OCI-LY1 (cell line): Measurements from ENCODE around the gene ANKRD35.
"Not testable (repeated sequence)": the region's sequence is repeated elsewhere in the genome, so short reads cannot be mapped to it uniquely, and the experiment has no call there.

Experiments
- H2AFZ ChIP-seq: fragments of 200-600 bp; sonication (generic), shearing (Covaris generic); 2 replicates; pipeline ENCODE4 v1.6.0; 2014; ENCODE audit warnings: antibody characterized with exemption, mild to moderate bottlenecking, low read length
- H3F3A ChIP-seq: fragments of 200-600 bp; sonication (generic), shearing (Covaris generic); 2 replicates; pipeline ENCODE4 v1.6.0; 2014; ENCODE audit warnings: mild to moderate bottlenecking, antibody characterized with exemption, low read length, moderate library complexity; ENCODE audit not compliant: insufficient read depth
- H3K27ac ChIP-seq: fragments of 200-600 bp; sonication (generic); 2 replicates; pipeline ENCODE4 v1.5.1; 2014; ENCODE audit warnings: low read length, mixed run types, mild to moderate bottlenecking, low read depth; ENCODE audit not compliant: poor library complexity, severe bottlenecking
- H3K27me3 ChIP-seq: fragments of 200-600 bp; sonication (generic); 2 replicates; pipeline ENCODE4 v1.6.0; 2014; ENCODE audit warnings: antibody characterized with exemption, mild to moderate bottlenecking, low read length, moderate library complexity; ENCODE audit not compliant: insufficient read depth
- H3K36me3 ChIP-seq: fragments of 200-600 bp; sonication (generic); 2 replicates; pipeline ENCODE4 v1.6.1; 2014; ENCODE audit warnings: mild to moderate bottlenecking, antibody characterized with exemption, low read length, moderate library complexity, mixed read lengths; ENCODE audit not compliant: insufficient read depth
- H3K4me1 ChIP-seq: fragments of 200-600 bp; sonication (generic); 2 replicates; pipeline ENCODE4 v1.5.1; 2014; ENCODE audit warnings: mild to moderate bottlenecking, low read length, moderate library complexity; ENCODE audit not compliant: insufficient read depth, severe bottlenecking
- H3K4me2 ChIP-seq: fragments of 200-600 bp; sonication (generic), shearing (Covaris generic); 2 replicates; pipeline ENCODE4 v1.6.1; 2014; ENCODE audit warnings: low read length
- H3K4me3 ChIP-seq: fragments of 200-600 bp; sonication (generic); 2 replicates; pipeline ENCODE4 v1.5.1; 2014; ENCODE audit warnings: low read length, low read depth, mild to moderate bottlenecking, mixed read lengths; ENCODE audit not compliant: poor library complexity, severe bottlenecking
- H3K79me2 ChIP-seq: fragments of 200-600 bp; shearing (Covaris generic); 2 replicates; pipeline ENCODE4 v1.6.1; 2016; ENCODE audit warnings: mixed run types, low read length, mixed read lengths; ENCODE audit not compliant: insufficient read depth
- H3K9ac ChIP-seq: fragments of 200-600 bp; sonication (generic), shearing (Covaris generic); 2 replicates; pipeline ENCODE4 v1.6.1; 2014; ENCODE audit warnings: mild to moderate bottlenecking, low read length, mixed read lengths
- H3K9me2 ChIP-seq: fragments of 200-600 bp; sonication (generic), shearing (Covaris generic); 2 replicates; pipeline ENCODE4 v1.6.1; 2014; ENCODE audit warnings: low read depth, mild to moderate bottlenecking, low read length, mixed read lengths
- H3K9me3 ChIP-seq: fragments of 200-600 bp; shearing (Covaris generic); 2 replicates; pipeline ENCODE4 v1.6.1; 2014; ENCODE audit warnings: low read length, mixed read lengths
- H4K20me1 ChIP-seq: fragments of 200-600 bp; sonication (generic), shearing (Covaris generic); 2 replicates; pipeline ENCODE4 v1.6.0; 2016; ENCODE audit warnings: mild to moderate bottlenecking, low read length; ENCODE audit not compliant: insufficient read depth
- CTCF ChIP-seq: fragments of 200-600 bp; sonication (generic), shearing (Covaris generic); IDR thresholded peaks from 2 replicates; pipeline ENCODE4 v1.5.1; 2017; ENCODE audit warnings: mild to moderate bottlenecking, antibody characterized with exemption, low read length, moderate library complexity, mixed read lengths
- EZH2 ChIP-seq: fragments of 200-600 bp; sonication (generic), shearing (Covaris generic); IDR thresholded peaks from 2 replicates; pipeline ENCODE4 v1.8.0; 2017; ENCODE audit warnings: borderline replicate concordance, mixed run types, mild to moderate bottlenecking, antibody characterized with exemption, low read length, moderate library complexity, mixed read lengths

Gene ANKRD35

DNA sequence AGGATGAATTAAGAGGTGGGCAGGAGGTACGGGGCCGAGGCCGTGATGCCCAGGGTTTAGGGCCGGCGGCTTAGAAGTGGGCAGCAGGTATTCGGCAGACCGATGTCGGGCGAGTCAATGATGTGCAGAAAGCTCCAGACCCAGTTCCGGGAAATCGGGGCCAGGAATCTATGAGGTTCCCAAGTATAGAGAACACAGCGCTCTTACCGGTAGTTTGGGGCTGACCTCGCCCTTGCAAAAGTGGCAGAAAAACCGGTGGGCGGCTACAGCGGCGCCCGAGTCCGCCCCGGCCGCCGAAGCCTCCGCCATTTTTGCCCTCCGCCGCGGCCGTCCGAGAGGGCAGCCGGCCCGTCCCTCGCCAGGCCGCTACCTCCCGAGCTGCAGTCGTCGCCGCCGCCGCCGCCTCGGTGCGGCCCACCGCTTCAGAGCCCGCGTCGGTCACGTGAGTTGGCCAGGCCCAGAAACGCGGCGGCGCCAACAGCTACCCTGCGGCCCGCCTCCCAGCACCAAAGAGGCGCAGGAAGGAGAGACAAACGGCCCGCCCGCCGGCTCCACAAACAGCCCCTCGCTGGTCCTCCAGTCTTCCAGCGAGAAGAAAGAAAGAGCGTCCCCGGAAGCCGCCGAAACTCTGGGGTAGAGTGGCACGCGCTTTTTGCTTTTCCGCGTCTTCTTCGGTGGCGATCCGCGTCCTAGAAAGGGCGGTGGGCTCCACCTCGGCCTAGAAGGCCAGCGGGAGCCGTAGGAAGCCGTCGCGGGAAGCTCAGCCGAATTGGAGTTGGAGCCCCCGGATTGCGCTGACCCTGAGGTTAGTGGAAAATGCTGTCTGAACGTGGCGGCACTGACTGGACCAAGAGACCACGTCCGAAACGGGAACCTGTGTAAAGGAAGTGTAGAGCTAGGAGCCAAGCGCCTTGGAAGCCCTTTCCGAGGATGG is 61.8 kb downstream of the ANKRD35 start, which contains the start of the genes POLR3C and RNF115:
Gene POLR3C, plus strand, starts transcription at position 636 of the 934 bp plus-strand sequence. CDS start 1,577 bp downstream, outside the sequence.
Gene RNF115, minus strand, starts transcription at position 531 of the 934 bp plus-strand sequence. Its CDS starts 222 bp downstream, at position 309.
- Histone ChIP-seq H3K4me3 (peak within 1 kb of the TSS; percentile 95), H3K9ac (peak within 1 kb of the TSS; percentile 89), H3K27ac (peak within 1 kb of the TSS; percentile 40), H3K4me1 (peaks cover 14% of the 10 kb centered on the region), H3K79me2 (peaks cover 21% of the 10 kb centered on the region), H4K20me1 (no peaks in the 10 kb centered on the region), H2AFZ (peak within 1 kb of the TSS; percentile 38; the same call in 1 of the 2 replicates), H3K36me3 (peaks cover 35% of the 10 kb centered on the region), H3K9me2 (no peaks in the 10 kb centered on the region), H3K27me3 (no peaks in the 10 kb centered on the region), H3K4me2 (peak within 1 kb of the TSS; percentile 86), H3F3A (no peaks in the 10 kb centered on the region), H3K9me3 (no peaks in the 10 kb centered on the region)
- TF ChIP-seq CTCF (no peak), EZH2 (no peak)

DNA sequence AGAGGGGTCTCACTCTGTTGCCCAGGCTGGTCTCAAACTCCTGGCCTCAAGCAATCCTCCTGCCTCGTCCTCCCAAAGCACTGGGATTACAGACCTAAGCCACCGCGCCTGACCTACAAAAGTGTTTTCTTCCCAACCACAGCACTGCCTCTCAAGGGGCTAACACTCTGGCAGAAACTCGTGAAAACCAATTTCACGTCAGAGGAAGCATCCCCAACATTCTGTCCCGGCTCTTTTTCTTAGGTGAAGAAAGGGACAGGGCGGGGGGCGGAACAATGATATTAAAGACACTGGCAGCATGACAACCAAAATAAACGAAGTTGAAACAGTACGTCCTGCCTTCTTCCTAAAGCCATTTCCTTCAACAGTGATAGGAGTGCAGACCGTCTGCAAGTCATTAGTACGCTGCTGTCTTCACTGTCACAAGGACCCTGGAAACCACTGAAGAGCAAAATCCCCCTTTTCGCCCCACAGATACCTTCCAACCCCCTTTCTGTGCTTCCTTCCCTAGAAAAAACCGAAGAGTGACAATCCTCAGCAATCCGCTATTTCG is 62.8 kb downstream of the ANKRD35 start:
- Histone ChIP-seq H3K79me2 (peaks cover 21% of the 10 kb centered on the region), H3K36me3 (peaks cover 26% of the 10 kb centered on the region), H3K4me1 (peaks cover 14% of the 10 kb centered on the region), H3K4me3 (peak overlapping the region; percentile 95), H3K4me2 (peak overlapping the region; percentile 34; the same call in 1 of the 2 replicates)
- not testable (repeated sequence) for H3F3A ChIP-seq, H4K20me1 ChIP-seq, H3K27ac ChIP-seq, H3K9me2 ChIP-seq, H3K9me3 ChIP-seq, H2AFZ ChIP-seq, H3K9ac ChIP-seq, H3K27me3 ChIP-seq

GRCh38 chr1:145818095-145818494 is 67.6 kb downstream of the ANKRD35 start:
- not testable (repeated sequence) for H3K79me2 ChIP-seq, H3K36me3 ChIP-seq, H3K27ac ChIP-seq, H3K9me2 ChIP-seq, H3K9me3 ChIP-seq, H2AFZ ChIP-seq, H3K4me2 ChIP-seq, H3K4me1 ChIP-seq, H3F3A ChIP-seq, H3K27me3 ChIP-seq, H3K4me3 ChIP-seq, H3K9ac ChIP-seq, H4K20me1 ChIP-seq
